Raji (cell line): ENCODE results near the gene CMSS1.
A peak's percentile ranks its signal among the peaks of the same experiment; 100 is the strongest.

Experiments
- POLR2A ChIP-seq: IDR thresholded peaks from 2 replicates; pipeline ENCODE4 v1.6.1; 2011; ENCODE audit warnings: low read depth, low read length, control low read depth; ENCODE audit not compliant: insufficient read depth

CMSS1 gene

DNA sequence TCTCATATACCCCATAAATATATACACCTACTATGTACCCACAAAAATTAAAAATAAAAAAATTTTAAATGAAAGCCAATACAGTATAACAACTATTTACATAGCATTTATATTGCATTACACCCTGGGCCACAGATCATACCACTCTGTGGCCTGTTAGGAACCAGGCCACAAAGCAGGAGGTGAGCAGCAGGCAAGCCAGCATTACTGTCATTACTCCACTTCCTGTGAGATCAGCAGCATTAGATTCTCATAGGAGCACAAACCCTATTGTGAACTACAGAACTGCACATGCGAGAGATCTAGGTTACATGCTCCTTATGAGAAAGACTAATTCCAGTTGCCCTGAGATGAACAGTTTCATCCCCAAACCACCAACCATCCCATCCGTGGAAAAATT, 279.2 kb downstream of the CMSS1 start:
- TF ChIP-seq POLR2A: no peak

GRCh38 chr3:100097919-100098783, 280.5 kb downstream of the CMSS1 start:
- no peak for TF ChIP-seq POLR2A

DNA sequence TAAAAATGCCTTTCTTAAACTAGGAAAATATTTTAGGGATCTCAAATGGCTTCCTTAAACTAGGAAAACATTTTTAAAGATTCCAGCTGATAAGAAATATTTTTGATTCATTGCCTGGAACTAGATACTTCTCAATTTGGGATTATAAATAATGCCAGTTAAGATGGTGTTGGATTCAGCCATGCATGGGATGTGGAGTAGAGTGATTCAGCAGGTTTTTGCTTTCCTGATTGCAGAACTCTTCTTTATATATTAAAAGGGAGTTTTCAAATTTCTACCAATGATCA, 281.1 kb downstream of the CMSS1 start:
- no peak for TF ChIP-seq POLR2A

DNA sequence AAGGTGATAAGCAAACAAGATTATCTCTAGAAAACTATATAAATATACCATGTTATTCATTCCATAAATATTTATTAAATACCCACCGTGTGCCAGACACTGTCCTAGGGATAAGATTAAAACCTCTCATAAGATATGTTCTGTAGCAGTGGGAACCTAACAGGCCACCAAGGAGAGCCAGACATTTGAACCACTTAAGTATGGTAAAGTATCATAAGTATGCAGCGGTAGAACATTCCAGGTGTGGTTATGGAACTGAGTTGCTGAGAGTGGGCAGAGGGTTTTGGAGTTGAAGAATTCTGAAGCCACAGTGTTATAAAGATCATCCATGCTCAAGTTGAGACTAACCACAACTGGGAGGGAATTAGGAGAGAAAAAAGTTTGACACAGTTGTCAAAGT, 282.0 kb downstream of the CMSS1 start:
- TF ChIP-seq POLR2A: no peak

DNA sequence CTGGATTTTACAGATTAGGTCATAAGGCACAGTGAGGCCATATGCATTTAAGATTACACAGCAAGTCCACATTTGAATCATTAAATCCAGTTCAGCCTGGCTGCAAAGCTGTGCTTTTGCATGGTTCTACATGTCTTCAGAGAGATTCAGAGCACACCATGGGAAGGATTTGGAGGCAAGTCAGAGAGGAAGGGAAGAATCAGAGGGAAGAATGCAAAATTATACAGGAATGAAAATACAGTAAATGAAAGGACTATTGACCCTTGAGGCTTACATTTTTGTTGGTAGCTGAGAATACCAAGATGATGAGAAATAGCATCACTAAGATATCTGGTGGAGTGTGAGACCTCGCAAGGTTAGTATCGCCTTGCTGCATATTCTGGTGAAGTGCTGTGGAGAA, 282.8 kb downstream of the CMSS1 start:
- no peak for TF ChIP-seq POLR2A

GRCh38 chr3:100102757-100103156, 285.1 kb downstream of the CMSS1 start:
- no peak for TF ChIP-seq POLR2A

GRCh38 chr3:100103558-100104441, 286.1 kb downstream of the CMSS1 start:
- TF ChIP-seq POLR2A: 0 out of 2 replicates have a peak, but pooled peaks have one; percentile 16

GRCh38 chr3:100104442-100104798, 286.8 kb downstream of the CMSS1 start:
- no peak for TF ChIP-seq POLR2A

DNA sequence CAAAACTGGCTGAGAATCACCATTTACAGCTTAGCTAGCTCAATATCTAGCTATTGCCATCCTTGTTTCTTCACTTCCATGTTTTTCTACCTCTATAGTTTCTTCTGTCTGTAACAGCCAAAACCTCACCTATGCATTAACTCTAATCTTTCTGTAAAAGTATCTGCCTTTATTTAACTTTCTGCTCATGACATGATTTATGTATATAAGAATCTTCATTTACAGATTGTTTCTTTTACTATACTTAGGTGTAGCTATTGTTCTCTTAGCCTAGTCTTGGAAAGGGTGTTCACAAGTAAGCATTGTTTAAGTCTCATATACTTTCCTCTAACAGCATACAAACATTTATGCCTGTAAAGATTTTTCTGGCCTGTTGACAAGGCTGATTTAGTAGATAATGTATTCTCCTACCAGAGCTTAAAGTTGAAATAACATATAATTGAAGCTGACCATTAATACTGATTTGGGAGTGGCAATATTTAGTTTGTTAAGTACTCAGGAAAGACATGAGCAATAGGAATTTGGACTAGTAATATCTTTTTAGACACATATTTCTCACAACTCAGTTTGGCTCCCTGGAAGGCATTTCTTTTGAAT, 287.3 kb downstream of the CMSS1 start:
- no peak for TF ChIP-seq POLR2A

DNA sequence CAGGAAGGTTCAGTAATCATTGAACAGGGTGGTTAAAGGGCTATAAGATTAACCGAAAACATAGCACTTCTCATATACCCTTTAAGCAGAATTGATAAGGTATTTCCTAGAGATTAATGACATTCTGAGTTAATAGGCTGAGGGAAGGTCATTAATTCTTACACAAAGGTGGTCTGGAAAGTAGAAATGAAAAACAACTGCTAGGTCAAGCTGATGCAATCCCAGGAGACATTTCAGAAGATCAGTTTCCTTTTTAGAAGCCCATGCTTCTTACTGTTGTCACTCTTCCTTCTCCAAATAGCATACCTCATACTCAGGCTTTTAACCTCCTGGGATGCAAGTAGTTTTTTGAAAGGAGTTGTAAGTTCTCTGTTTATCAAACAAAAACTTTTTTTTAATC, 287.8 kb downstream of the CMSS1 start:
- TF ChIP-seq POLR2A: 0 out of 2 replicates have a peak, but pooled peaks have one; percentile 22

DNA sequence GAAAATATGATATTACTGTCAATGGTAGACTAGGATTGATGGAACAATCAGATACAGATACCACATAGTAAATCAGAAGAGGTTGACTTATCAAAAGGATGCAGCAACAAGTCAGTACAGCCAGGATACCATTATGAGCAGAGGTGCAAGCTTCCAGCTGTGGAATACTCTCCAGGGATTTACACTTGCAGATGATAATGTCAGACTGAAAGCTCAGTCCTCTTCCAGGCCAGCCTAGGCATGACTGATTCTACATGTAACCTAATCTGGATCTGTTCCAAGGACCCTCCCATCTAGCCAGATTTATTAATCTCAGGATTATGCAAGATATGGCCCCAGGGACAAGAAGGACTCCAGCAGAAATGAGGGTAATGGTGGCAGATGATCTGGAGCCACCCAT, 288.4 kb downstream of the CMSS1 start:
- no peak for TF ChIP-seq POLR2A

- TF ChIP-seq POLR2A: no peak
Observed at GRCh38 chr3:100106531-100107141, 289.0 kb downstream of the CMSS1 start.

- TF ChIP-seq POLR2A: no peak
Observed at GRCh38 chr3:100107221-100107814, 289.7 kb downstream of the CMSS1 start.

DNA sequence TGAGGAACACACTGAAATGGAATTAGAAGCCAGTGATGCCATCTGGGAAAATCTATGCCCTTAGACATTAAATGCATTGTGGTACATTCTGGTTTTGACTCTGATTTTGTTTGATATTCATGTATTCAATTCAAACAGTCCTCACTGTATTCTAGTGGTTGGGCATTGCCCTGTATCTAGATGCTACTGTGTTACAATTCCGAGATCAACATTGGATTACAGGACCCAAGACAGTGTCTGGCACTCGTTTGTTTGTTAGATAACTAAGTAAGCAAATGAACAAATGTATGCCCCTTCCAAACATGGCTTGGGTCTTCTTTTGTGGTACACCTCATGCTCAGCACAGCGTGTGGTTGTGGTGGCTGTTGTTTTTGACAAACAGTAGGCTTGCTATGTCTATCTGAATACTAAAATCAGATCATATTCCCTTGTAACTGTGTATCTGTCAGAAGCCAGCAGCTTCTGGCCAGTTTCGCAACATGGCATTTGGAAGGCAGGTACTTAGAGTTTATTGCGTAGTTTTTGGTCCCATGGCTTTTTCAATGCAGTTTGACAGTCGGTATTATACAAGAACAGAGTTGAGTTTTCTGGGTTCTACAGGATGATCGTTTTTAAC, 290.9 kb downstream of the CMSS1 start:
- TF ChIP-seq POLR2A: no peak
